GM19025 (cell line): ENCODE data around the gene HDC.
A peak's percentile ranks its signal among the peaks of the same experiment; 100 is the strongest.

Experiments used
- ATAC-seq: cut with Tn5 transposase; IDR thresholded peaks from one replicate; pipeline ENCODE4 v1.9.1; 2021; ENCODE audit warnings: mild to moderate bottlenecking, low read depth, moderate library complexity; ENCODE audit not compliant: unreplicated experiment

Gene HDC

DNA sequence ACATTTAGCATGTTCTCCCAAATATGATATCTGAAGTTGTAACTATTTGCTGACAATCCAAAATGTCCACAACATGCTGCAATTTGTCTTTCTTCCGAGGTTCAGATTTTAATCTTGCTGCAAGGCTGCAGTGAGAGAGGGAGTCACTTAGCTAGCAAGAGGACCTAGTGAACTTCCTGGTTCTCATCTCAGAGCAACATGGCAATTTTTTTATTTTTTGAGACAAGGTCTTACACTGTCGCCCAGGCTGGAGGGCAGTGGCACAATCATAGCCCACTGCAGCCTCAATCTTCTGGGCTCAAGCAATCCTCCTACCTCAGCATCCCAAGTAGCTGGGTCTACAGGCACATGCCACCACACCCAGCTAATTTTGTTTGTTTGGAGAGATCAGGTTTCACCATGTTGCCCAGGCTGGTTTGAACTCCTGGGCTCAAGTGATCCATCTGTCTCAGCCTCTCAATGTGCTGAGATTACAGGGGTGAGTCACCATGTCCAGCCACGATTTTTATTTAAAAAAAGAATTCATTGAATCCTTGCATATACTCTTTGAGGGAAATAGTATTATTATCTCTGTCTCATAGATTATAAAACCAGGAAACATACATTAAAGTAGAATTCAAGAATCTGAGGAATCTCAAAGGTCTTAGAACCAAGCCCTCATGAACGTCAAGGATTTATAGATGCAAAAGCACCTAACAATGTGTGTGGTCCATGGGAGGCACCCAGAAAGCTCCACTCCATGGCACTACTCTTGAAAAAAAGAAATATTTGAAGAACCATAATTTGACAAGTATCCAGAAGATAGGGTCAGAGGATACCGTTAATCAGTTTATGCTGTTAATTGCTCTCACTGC lies 9.1 kb downstream of the HDC start:
- no peak for ATAC-seq

DNA sequence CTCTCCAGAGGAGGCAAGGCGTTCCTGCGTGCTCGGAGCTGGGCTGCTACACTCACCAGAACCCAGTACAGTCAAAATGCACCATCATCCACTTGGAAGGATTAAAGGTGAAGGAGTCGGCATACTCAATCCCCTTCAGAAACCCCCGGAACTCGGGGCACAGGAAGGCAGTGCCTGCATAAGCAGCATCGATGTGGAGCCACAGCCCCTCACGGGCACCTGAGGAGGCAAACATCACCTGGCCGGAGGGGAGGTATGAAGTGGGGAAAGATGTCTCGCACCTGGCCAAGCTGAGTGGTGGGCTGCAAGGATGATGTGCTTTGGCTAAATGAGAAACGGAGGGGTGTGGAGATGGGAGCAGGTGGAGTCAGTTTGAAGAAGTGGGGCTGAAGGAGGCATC lies 13.0 kb downstream of the HDC start:
- ATAC-seq = no peak

DNA sequence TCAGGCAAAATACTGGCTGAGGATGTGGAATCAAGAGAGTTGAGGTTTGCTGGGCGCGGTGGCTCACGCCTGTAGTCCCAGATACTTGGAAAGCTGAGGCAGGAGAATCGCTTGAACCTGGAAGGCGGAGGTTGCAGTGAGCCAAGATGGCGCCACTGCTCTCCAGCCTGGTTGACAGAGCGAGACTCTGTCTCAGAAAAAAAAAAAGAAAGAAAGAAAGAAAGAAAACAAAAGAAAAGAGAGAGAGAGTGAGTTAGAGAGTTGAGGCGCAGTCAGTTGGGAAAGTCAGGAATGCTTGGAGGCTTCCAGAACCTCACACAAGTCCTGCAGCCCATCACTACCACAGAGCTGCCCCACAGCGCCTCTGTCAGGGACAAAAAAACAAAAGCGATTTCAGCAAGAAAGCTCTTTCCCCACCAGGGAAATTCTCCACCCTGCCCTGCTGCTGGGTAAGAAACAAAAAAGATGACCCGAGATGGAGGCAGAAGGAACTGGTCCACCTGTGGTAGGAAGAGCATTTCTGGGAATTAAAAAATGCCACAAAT lies 13.8 kb downstream of the HDC start:
- no peak for ATAC-seq

DNA sequence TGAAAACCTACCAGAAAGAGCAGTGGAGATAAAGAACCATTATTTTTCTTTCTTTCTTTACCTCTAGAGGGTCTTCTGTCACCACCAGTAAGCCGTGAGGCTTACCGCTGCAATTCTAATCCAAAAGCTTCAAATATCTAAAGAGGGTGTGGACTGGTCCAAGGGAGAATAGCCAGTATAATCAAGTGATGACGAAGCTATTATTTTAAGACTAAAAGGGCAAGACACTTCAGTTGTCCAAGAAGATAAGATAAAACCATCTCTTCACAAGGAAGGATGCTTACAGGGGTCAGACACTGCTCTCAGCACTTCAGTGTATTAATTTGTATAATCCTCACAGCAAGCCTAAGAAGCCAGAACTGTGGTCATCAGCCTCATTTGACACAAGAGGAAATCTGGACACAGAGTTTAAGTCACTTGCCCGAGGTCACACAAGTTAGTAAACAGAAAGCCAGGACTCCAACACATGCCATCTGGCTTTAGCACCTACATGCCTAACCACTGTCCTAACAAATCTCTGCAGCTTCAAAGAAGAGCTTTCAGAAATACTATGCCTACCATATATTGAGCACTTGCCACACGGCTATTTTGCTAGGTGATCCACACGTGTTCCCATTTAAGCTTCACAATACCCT lies 14.6 kb downstream of the HDC start:
- ATAC-seq = no peak

DNA sequence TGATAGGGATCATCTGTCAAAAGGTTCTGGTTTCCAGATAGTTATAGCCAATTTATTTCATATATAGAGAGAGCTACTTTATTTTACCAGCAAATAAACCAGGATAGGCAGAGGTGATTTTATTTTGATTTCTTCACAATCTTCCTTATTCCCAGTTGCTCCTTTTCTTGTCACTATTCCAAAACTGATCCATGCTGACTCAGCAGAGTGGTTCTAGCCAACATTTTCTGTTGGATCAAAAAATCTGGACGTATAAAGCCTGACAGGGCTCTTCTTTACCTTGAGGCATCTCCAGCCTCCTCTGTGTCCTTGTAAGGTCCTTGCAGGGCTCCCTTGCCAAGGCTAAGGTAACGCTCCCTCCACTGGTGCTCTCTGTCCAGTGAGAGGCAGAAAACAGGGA lies 15.8 kb downstream of the HDC start:
- ATAC-seq = no peak

DNA sequence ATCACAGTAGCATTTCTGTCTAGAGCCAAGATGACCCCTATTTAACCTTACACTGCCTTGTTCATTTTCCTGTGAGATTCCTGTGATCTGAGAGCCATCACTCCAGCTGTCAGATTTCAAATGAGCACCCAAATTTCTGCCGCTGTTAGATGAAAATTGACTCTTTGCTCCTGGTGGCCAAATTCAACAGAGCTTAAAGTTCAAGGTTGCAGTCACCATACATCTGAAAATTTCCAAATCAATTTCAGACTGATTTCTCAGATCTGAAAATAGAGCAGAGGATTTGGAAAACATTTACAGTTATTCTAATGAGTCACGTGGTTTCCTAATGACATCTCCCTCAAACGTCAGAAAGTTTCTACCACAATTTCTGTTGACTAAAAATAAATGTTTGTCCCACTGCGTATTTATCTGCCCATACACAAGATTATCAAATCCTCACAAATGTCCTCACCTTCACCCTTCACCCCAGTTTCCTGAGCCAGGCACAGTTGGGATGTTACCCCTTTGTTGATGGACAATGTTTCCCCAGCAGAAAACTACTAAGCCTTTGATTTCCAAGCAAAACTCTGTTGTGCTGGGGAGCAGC lies 16.4 kb downstream of the HDC start:
- no peak for ATAC-seq

DNA sequence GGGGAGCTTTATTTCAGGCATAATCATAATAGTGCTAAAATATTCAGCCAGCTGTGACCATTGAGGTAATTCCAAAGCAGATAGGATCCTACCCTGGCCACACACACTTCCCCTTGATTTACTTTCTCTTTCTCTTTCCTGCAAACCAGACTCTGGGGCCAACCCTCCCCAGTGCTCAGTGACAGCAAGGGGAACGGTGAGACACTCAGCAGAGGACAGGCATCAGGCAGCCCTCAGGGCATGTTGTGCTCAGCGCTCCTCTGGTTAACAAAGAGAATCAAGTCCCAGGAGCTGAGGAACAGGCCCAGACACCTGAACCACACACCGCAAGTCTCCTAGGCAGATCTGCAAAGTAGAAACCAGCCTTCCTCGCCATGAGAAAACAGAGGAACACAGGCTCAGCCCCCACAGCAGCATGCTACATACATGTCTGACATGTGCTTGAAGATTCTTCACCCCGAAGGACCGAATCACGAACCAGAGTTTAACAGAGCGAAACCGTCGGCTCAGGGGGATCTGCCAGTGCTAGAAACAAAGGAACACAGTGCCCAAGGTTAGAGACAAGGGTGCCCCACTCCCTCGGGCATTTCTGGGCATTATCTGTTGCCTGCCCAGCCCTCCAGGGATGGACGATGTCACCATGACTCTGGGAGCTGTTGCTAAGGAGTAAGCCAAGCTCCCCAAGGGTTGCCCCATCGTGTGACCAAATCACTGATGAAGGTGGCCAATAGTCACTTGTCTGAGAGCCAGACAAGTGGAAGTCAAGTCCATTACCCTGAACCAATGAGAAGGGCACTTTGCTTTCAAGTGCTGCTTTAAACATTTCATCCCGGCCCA lies 17.5 kb downstream of the HDC start:
- peak; percentile 96 for ATAC-seq

DNA sequence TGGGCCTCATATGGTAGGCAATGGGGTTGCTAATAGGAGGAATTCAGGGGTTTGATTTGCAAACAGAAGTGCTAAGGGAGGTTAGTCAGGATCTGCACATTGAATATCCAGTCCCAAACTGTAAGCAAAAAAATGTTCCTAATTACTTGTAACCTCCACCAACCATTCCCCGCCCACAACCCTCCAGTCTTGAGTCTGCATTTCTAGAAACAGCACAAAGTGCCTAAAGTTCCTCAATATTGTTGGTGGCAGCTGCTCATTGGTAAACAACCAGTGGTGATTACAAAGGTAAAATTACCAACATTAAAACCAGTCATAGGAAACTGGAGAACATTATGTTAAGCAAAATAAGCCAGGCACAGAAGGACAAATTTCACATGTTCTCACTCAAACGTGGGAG lies 18.9 kb downstream of the HDC start:
- ATAC-seq = no peak

DNA sequence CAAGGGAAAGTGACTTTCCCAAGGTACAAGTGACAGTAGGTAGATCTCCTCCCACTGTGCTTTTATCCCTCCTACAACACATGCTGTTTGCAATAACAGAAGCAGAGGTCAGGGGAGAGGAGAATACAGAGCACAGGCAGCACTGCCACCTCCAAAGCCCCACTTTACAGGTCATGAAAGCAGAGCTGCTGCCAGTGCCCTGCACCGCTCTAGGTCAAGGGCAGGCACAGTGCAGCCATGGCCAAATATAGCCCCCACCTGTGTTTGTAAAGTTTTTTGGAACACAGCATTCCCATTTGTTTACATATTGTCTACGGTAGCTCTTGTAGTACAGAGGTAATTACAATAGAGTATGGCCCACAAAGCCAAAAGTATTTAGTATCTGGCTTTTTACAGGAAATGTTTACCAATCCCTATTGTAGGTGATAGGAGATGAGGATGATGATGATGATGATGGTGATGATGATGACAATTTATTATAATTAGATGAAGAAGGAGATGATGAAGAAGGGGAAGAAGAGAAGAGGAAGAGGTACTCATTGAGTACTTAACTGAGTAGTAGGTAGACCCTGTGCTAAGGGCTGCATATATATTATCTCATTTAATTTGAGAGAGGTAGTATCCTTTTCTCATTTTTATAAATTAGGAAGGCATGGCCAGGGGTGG lies 20.4 kb downstream of the HDC start:
- ATAC-seq = no peak

DNA sequence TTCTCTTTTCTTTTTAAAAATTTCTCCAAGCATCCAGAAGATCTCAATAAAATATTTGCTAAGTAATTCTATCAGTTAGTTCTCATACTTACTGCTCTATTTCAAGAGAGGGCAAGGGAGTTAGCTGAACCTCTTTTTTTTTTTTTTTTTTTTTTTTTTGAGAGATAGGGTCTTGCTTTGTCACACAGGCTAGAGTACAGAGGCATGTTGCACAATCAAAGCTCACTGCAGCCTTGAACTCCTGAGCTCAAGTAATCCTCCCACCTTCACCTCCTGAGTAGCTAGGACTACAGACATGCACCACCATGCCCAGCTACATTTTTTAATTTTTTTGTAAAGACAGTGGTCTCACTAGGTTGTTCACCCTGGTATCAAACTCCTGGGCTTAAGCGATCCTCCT lies 21.4 kb downstream of the HDC start:
- ATAC-seq = no peak

DNA sequence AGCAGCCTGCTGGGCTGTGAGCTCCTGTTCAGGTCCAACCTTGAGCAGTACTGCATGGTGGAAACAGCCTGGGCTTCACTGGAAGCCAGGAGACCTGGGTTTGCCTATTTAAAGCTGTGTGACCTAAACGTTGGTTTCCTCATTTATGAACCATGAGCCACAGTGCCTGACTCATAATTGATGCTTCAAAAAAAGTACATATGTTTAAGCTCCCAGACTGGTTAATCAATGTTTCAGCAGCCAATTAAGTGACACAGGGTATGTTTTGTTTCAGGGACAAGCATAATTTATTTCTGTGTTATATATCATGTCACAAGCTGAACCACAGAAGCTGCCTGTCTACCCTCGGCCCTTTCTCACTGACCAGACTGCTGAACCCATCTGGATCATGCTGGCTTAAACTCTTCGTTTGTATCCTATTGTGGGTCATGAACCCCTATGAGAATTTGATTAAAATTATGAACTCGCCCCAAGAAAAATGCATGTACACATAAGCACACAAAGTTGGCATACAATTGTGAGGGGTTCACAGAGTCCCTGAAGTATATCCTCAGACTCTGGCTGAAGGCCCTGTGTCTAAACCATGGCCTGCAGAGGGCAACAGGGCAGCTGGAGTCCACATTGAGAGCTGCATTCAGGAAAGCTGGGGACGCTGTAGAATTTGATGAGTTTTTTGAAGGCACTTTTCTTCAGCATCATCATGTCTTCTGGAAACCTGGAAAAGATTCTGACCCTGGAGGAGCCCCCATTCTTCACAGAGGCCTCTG lies 23.7 kb downstream of the HDC start:
- ATAC-seq = no peak

DNA sequence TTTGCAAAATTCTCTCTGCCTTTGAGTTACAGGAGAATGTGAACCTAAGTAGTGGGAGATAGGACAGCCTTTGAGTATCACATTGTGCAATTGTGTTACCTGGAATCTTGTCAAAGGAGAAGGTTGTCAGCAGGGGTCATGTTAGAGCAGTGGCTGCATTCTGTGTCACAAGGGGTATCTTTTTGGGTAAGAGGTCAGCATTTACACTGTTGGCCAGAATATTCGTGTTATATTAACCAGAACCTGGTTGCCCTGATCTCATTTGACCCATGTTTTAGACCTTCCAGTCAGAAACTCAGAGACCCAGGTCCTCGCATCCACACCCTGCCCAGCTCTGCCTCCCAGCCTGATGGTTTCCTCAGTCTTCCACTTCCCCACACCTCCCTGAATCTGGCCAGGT lies 27.3 kb downstream of the HDC start:
- no peak for ATAC-seq

DNA sequence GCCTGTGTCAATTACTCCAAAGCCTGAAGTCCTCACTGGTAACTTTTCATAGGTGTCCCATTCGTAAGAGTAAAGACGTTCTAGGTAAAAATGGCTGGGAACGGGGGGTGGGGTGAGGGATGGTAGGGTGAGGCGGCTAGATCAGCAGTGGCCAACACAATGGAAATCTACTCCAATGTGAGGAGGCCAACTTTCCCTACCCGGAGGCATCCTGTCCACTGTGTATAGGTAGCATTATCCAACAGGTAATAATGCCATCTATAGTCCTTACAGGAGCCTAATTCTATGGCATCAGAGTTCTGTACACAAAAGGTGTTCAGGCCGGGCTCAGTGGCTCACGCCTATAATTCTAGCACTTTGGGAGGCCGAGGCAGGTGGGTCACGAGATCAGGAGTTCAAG lies 29.1 kb downstream of the HDC start:
- ATAC-seq = no peak

DNA sequence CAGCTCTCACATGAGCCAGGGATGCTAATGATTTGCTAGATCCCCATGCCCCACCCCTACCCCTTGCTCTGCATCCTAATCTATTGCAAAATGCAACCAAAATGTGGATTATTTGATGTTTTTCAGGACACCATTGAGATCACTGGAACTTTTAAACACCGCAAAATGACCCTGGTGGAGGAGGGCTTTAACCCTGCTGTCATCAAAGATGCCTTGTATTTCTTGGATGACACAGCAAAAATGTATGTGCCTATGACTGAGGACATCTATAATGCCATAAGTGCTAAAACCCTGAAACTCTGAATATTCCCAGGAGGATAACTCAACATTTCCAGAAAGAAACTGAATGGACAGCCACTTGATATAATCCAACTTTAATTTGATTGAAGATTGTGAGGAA lies 29.7 kb downstream of the HDC start:
- no peak for ATAC-seq

DNA sequence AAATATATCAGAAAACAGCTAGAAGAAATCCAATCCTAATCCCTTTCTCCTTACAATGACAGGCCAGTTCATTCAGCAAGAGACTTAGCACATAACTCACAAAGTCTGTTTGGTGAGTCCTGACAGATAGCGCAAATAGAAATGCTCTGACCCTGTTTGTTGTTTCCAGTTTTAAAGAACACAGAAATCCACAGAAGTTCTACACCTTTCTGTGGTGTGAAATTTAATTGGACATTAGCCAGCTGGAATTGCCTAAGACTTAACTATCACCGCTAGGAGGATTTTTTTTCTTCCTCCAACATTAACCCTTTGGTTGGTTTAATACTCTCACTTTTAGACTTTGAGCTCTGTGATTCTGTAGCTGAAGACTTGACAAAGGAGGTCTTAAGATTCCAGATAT lies 30.8 kb downstream of the HDC start:
- ATAC-seq = no peak

DNA sequence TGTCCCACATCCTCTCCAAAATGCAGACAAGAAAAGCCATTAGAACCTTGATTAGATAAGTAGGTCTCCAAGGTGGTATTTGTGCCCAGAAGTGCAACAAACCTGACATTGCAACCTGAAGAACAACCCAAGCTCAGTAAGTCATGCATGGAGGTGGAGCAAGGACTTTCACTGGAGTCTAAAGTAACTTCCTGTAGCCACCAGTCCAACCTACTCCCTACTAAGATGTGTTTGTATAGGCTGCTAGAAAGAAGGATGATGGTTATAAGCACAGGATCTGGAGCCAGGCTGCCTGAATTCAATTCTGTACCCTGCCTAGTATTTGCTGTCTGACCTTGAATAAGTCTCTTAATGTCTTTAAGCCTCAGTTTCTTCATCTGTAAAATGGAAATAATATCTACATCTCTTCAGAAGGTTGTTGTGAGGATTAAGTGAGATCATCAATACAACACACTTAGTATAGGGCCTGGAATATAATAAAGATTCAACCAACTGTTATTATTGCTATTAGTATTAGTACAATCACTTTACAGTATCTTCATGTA lies 32.3 kb downstream of the HDC start:
- ATAC-seq = no peak

DNA sequence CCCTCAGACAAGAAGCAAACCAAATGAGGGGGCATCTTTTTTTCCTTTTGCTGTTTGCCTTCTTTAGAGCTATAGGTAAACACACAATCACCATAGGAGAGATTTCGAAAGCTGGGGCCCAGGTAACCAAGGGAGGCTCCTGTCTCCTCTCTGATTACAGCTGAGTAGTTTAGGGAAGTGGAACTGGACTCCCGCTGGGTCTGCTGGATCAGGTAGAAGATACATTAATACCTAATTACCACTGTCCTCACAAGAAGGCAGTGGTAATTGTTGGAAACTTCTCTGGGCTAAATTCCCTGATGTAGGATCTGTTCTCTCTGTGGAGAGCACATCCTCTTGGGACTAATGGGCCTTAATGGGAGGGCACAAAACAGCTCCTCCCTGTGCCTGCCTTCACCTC lies 32.7 kb downstream of the HDC start:
- ATAC-seq = no peak

DNA sequence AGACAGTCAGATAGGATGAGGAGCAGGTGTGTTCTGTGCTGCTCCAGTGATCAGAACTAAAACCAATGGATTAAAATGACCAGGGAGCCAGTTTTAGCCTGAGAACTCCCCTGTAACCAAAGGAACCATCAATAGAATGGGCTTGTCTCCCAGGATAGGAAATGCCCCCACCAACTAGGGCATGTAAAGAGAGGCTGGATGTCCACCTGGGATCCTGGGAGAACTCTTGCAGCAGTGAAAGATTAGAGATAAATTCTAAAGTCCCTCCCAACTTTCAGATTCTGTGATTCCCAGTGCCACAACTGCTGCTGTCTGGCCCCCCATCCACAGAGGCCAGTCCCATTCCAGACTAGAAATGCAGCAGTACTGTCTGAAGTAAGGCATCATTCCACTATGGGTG lies 33.8 kb downstream of the HDC start:
- no peak for ATAC-seq

DNA sequence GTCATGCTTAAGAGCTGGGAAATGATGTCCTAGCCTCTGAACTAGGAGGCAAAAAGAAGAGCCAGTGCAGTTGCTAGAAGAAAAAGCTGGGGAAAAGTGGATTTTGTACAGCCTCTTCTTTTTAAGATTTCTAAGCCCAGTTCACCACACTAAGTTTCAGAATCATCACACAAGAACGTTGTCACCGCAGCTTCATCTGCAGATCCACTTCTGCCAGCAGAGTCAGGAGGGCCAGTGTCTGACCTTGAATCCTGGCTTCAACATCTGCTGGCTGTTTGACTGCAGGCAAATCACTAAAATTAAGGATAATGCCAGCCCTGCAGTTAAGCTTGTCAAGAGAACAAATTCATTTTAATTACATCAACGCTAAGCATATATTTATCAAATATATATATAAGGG lies 36.2 kb downstream of the HDC start:
- ATAC-seq = no peak
